Heart left ventricle (tissue), 16 donors: ENCODE results near the gene RPL31. TPM values are rescaled to one million over a fixed set of nuclear protein-coding genes. Genes with fewer than 3 reads are reported as not detected.

Source experiments
- ATAC-seq, 4 donors: fragments of 200-7000 bp; cut with Tn5 transposase; one replicate each; pipeline ENCODE4 v1.9.1; 2020 to 2022; ENCODE audit warnings: moderate library complexity in 4 of 4, mild to moderate bottlenecking in 3 of 4, moderate number of reproducible peaks in 1 of 4
- DNase-seq, 5 donors: peaks; one replicate each; pipeline ENCODE4 v3.0.0-alpha.2; 2020
- H3K27ac ChIP-seq, 12 donors: fragments of 200-600 bp; sonication (generic) in 4 of 12; one replicate each; pipeline versions ENCODE4 v1.5.0 to v1.8.0; 2016 to 2022; ENCODE audit warnings: mild to moderate bottlenecking in 2 of 12
- H3K27me3 ChIP-seq, 9 donors: fragments of 200-600 bp; sonication (generic) in 2 of 9; one replicate each; pipeline versions ENCODE4 v1.5.1 to v1.8.0; 2016 to 2022; ENCODE audit warnings: mild to moderate bottlenecking in 3 of 9
- H3K36me3 ChIP-seq, 9 donors: fragments of 200-600 bp; sonication (generic) in 2 of 9; one replicate each; pipeline versions ENCODE4 v1.5.0 to v1.8.0; 2018 to 2022; ENCODE audit warnings: mild to moderate bottlenecking in 2 of 9
- H3K4me1 ChIP-seq, 12 donors: fragments of 200-600 bp; sonication (generic) in 4 of 12; one replicate each; pipeline versions ENCODE4 v1.5.0 to v1.8.0; 2016 to 2022; ENCODE audit warnings: mild to moderate bottlenecking in 3 of 12
- H3K4me3 ChIP-seq, 12 donors: fragments of 200-600 bp; sonication (generic) in 4 of 12; one replicate each; pipeline versions ENCODE4 v1.5.0 to v1.8.0; 2017 to 2022; ENCODE audit warnings: mild to moderate bottlenecking in 9 of 12, moderate library complexity in 4 of 12
- H3K9me3 ChIP-seq, 12 donors: fragments of 200-600 bp; sonication (generic) in 4 of 12; one replicate each; pipeline versions ENCODE4 v1.5.0 to v1.8.0; 2016 to 2022; ENCODE audit warnings: mild to moderate bottlenecking in 1 of 12
- POLR2A ChIP-seq, 2 donors: fragments of 450-650 bp; IDR thresholded peaks; one replicate each; pipeline ENCODE4 v1.6.1; 2017; ENCODE audit warnings: antibody characterized with exemption in 2 of 2, mild to moderate bottlenecking in 2 of 2, moderate library complexity in 2 of 2
- WGBS, 4 donors: extraction: QIAGEN DNeasy Blood & Tissue Kit in 2 of 4; methylation state at CpG; one replicate each; pipeline versions ENCODE4 v1.1.5 to v1.1.7; 2013 to 2018; 5-methylcytosine and 5-hydroxymethylcytosine counted together
- intact Hi-C, 10 donors: fragments of 100-400 bp; cut with DNase I; formaldehyde crosslinking; loops; one replicate each; pipeline versions ENCODE4 v1.11.1 to v1.14.2; 2022
- polyA plus RNA-seq, 2 donors: library from polyadenylated mRNA; stranded (reverse); fragments of 200-250 nt; gene quantifications; one replicate each; pipeline ENCODE4 v1.2.3, GENCODE V29; 2013
- total RNA-seq, 9 donors: library from RNA; depleted of rRNA in 2 of 9; stranded (reverse); fragments of >200 nt in 2 of 9; fragmentation: NEBNext Ultra II Directional in 3 of 9; extraction: Animal tissue kit (Norgen Biotek cat#: 25700) in 3 of 9; gene quantifications; one replicate each; pipeline versions ENCODE4 v1.1.0 to v1.2.4, GENCODE V29; 2016 to 2023
- TF ChIP-seq, protein P1 (sequence below), 12 donors: fragments of 200-600 bp; sonication (generic) in 4 of 12; IDR thresholded peaks; one replicate each; pipeline versions ENCODE4 v1.5.0 to v1.8.0; 2018 to 2022; ENCODE audit warnings: antibody characterized with exemption in 12 of 12, mild to moderate bottlenecking in 5 of 12
- donor health status: ischemic (EF 13 %, LVEDD 7.1; RV severe dilation, severe dysfunction).
- donor health status: healthy with polysubstance abuse.
- donor health status: DM: no; HTN: yes; CAD: no.
- donor health status: DM: no; HTN: no; CAD: no.
- donor health status: ischemic (EF 25% LVEDD 6.9; RV normal size, moderate dysfunction).
- donor health status: ischemic (EF 25% LVEDD 5.7; RV mildly dilated, moderate dysfunction).
- donor health status: healthy.
- donor health status: DM: yes; HTN: yes; CAD: no.
- donor health status: ischemic (EF 35%, LVEDD 5.7; RV mildly dilated, moderate dysfunction).
- donor health status: nonischemic (EF 11% LVEDD 7.7; RV severe dilation, severe dysfunction).
- donor health status: DM: yes; HTN: yes; CAD: no.
- donor health status: PGD.
- donor health status: ischemic (EF 29% LVEDD 5.4; RV normal size, mild dysfunction).
- donor health status: nonischemic (EF 23%, LVEDD 6.1; RV moderate dilation, normal function).

RPL31 gene
- total and polyA plus RNA-seq, 11 donors, result 383 to 3,831 (median 752) TPM

DNA sequence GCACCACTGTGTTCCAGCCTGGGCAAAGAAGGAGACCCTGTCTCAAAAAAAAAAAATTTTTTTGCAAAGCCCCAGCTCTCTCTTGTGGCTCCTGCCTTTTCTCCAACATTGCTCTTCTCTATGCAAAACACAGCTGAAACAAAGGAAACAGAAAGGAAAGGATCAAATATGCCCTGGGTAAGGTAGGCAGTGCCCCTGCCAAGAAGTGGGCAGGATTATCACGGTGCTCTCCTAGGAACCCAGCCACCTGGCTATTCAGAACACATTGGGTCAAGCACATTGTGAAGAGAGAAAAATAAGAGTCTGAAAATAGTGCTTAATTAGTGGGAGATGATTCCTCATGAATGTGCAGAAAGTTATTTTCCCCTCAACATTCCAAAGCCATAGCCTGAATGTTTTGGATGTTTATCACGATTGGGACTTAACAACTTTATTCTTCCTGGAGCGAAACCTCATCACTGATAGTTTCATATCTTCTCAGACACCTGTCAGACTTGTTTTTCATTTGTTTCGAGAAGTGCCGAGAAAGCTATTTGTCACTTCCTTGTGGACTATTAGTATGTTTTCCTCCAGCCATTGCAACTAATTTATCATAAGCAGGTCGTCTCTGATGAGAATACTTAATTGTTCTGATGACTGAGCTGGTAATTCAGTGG is 42.7 kb upstream of the RPL31 start:
- Histone ChIP-seq H3K9me3 (no peaks in the 10 kb centered on the region), H3K36me3 (peaks cover 0 to 5% (median 0%) of the 10 kb centered on the region in 9 donors), H3K27me3 (no peaks in the 10 kb centered on the region), H3K4me3 (no peak overlapping the region), H3K4me1 (peaks cover 0 to 38% (median 17%) of the 10 kb centered on the region in 12 donors), H3K27ac (no peak overlapping the region)
- intact Hi-C loops, result loop anchor here in 1 of 10 donors (2.0 to 10.0 kb wide), 2 partner anchors 143 to 225 kb away; no protein-coding TSS in a partner anchor
- ATAC-seq (no peak), DNase-seq (no peak)
- 37 to 52% (median 45%) methylated on average over 6 of the region's 6 CpGs for WGBS, 4 donors
- TF ChIP-seq, protein P1, sequence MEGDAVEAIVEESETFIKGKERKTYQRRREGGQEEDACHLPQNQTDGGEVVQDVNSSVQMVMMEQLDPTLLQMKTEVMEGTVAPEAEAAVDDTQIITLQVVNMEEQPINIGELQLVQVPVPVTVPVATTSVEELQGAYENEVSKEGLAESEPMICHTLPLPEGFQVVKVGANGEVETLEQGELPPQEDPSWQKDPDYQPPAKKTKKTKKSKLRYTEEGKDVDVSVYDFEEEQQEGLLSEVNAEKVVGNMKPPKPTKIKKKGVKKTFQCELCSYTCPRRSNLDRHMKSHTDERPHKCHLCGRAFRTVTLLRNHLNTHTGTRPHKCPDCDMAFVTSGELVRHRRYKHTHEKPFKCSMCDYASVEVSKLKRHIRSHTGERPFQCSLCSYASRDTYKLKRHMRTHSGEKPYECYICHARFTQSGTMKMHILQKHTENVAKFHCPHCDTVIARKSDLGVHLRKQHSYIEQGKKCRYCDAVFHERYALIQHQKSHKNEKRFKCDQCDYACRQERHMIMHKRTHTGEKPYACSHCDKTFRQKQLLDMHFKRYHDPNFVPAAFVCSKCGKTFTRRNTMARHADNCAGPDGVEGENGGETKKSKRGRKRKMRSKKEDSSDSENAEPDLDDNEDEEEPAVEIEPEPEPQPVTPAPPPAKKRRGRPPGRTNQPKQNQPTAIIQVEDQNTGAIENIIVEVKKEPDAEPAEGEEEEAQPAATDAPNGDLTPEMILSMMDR (IDR thresholded peaks at IDR 0.05), result no peak
- TF ChIP-seq POLR2A (IDR thresholded peaks at IDR 0.05), result no peak

DNA sequence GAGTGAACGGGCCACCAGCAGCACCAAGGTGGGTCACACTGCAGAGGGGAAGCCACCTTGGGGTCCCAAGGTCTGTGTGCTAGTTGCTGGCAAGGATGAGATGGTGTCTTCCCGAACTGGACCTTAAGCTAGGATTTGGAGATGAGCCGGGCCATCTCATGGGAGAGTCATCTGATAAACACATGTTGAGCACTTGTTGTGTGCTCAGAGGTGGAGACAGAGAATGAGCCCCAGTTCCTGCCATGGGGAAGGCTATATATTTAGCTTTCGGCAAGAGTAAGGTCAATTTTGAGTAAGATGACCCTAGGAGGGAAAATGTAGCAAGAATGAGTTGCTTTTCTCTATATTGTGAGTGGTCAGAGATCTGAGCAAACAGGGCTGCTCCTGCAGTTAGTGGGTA is 41.4 kb upstream of the RPL31 start:
- H3K36me3 ChIP-seq, result peaks cover 0 to 17% (median 2%) of the 10 kb centered on the region in 9 donors
- TF ChIP-seq, protein P1 (IDR thresholded peaks at IDR 0.05), result no peak
- TF ChIP-seq POLR2A (IDR thresholded peaks at IDR 0.05), result no peak
- ATAC-seq (no peak), DNase-seq (no peak)
- no peaks in the 10 kb centered on the region for H3K9me3 ChIP-seq
- 86 to 95% (median 90%) methylated on average over 3 to 4 of the region's 4 CpGs for WGBS, 4 donors
- intact Hi-C loops, result no loop called here
- H3K4me3 ChIP-seq, result no peak overlapping the region
- no peaks in the 10 kb centered on the region for H3K27me3 ChIP-seq
- no peak overlapping the region for H3K27ac ChIP-seq
- peaks cover 0 to 38% (median 15%) of the 10 kb centered on the region in 12 donors for H3K4me1 ChIP-seq

DNA sequence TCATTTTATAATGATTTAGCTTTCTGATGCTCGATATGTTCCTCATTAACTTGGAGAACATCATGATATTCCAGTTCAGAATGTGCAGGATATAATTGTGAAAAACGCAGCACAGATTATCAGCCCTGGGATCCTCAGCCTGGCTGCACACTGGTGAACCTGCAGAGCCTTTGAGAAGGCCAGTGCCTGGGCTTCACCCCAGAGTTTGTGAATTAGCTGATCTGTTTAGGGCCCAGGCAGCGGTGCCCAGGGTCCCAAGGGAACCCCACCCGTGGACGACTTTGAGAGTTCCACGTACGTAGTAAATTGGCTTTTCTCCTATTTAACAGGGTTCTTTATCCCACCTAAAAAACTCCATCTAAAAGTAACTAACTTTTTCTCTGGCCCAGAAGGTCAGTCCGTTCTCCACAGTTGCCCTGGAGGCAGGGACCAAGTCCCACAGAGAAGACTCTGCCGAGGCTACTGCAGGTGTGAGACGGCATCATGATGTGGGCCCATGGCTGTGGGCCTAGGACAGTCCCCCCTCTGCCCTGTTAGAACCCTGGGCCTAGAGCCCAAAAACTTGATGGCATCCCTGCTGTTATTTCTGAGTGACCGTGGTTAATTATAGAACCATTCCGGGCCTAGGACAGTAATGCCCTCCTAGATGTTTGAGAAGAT is 39.6 kb upstream of the RPL31 start:
- Histone ChIP-seq H3K4me1 (peaks cover 0 to 32% (median 13%) of the 10 kb centered on the region in 12 donors), H3K4me3 (no peak overlapping the region), H3K36me3 (peaks cover 0 to 30% (median 3%) of the 10 kb centered on the region in 9 donors), H3K9me3 (no peaks in the 10 kb centered on the region), H3K27ac (peak overlapping the region in 1 of 12 donors; percentile 5), H3K27me3 (no peaks in the 10 kb centered on the region)
- WGBS, 4 donors, result 73 to 87% (median 77%) methylated on average over 12 of the region's 12 CpGs
- TF ChIP-seq, protein P1 (IDR thresholded peaks at IDR 0.05), result no peak
- no peak for TF ChIP-seq POLR2A (IDR thresholded peaks at IDR 0.05)
- ATAC-seq (peak in 3 of 4 donors; percentile 19 to 65 (median 57)), DNase-seq (no peak)
- intact Hi-C loops, result no loop called here

DNA sequence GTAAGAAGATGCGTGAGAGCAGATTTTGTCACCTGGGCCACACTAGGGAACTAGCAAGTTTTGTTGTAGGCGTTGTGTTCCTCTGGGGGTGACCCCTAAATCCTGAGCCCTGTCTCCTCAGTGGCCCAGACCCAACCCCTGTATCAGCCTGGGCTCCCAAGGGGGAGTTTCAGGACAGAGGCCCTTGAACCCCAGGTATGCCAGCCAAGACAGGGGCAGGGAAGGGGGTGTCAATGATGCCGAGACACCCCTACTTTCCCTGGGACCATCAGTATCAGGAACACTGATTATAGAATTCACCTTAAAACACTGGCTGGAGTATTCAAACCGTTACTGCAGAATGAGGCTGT is 39.1 kb upstream of the RPL31 start:
- no peaks in the 10 kb centered on the region for H3K9me3 ChIP-seq
- TF ChIP-seq POLR2A (IDR thresholded peaks at IDR 0.05), result no peak
- TF ChIP-seq, protein P1 (IDR thresholded peaks at IDR 0.05), result no peak
- intact Hi-C loops, result no loop called here
- peaks cover 0 to 27% (median 11%) of the 10 kb centered on the region in 12 donors for H3K4me1 ChIP-seq
- no peak overlapping the region for H3K27ac ChIP-seq
- no peak overlapping the region for H3K4me3 ChIP-seq
- 91 to 94% (median 93%) methylated on average over 4 of the region's 4 CpGs for WGBS, 4 donors
- no peaks in the 10 kb centered on the region for H3K27me3 ChIP-seq
- ATAC-seq (peak in 1 of 4 donors; percentile 7), DNase-seq (no peak)
- H3K36me3 ChIP-seq, result peaks cover 0 to 35% (median 8%) of the 10 kb centered on the region in 9 donors
